Measurements from ENCODE around the gene CERS6.

The CERS6 gene

DNA sequence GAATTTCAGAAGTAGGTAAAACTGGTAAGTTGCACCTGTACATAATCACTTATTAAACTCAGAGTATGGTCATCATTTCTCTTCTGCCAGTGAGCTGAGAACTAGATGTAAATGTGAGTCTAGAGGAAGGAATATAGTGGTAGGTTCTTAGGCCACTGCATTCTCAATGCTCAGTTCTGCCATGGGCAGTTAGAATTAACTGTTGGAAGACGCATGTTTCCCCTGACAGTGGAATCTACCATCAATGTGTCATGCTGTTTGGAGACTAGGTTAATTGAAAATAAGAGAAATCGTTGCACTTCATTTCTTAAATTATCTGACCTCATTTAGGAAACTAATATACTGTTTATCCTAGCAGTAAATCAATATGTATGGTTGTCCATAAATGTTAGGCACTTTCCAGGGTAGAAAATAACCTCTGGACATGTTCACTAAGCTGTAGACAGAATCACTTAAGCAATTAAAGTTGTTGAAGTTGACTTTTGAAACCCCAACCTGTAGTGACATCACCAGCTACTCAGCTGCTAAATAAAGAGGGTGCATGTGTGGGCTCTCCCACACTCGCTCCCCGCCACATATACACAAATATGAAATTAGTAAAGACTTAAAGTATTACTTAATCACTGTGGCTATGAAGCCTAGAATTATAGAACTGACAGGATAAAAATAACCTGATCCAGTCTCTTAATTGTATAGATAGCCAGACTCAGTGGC lies 254.8 kb downstream of the CERS6 start:
- DNase-seq: no peak

DNA sequence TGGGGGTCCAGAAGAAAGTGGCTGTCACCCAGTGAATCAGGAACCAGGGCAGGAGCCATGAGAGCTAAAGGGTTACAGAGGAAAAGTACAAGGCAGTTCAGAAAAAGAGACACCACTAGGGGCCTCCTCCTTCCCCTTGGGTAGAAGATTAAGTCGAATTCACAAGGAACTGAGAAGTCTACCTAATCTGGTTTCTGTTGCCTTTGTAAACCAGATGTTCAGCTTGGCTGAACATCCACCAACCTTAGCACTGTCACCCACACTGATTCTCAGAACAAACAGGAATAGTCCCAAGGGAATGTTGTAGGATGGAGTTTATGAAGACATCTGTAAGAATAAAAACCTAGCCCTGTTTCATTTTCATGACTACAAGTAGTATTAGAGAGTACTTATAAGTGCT lies 256.0 kb downstream of the CERS6 start:
- DNase-seq: peak; percentile 59

DNA sequence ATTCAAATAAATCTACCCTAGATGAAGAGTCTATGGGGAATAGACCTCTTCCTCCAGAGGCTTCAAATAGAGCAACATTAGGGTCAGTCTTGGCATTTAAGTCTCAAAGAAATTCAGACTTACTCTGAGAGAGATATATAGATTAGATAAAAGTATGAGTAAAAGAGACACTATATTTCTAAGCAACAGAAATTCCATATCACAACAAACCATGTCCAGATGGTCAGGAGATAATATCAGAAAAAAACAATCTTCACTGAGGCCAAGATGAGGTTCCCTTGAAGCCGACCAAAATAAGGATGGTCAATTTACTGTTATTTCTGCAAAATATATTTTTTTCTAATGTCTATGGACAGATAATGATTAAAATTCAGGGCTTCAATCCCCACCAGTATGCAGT lies 257.3 kb downstream of the CERS6 start:
- peak; percentile 12 for DNase-seq

DNA sequence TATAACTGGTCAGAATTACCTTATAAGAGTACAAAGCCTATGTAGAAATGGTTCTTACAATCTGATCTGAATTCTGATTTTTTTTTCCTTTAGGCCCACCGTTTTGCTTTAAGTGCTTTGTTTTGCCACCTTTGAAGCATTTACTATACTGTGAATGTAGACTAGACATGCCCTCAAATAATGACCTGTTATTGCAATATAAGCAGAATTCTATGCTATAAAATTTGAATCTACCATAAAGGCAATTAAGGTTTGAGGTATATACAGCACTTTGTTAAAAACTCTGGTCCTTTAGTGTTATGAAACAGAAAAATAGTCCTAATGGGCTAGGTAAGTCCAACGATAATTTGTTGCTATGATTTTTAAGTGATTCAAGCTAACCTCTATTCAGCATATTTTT lies 259.8 kb downstream of the CERS6 start:
- no peak for DNase-seq

DNA sequence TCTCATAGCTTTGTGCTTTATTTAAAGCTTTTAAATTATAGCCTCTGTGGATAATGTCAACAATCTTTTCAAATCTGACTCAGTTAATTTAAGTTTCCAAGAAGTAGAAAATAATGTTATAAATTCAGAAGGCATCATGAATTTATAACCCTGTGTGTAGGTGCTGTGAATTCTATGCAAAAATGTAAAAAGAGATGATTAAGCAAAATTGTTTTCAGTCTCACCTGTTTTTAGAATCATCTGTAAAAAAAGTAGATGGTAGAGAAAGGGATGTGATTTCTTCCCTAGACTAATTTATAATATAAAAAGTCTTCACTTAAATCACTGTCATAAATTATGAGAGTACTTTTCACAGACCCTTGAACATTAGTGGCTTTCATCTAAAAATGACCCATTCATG lies 260.8 kb downstream of the CERS6 start:
- DNase-seq: no peak

DNA sequence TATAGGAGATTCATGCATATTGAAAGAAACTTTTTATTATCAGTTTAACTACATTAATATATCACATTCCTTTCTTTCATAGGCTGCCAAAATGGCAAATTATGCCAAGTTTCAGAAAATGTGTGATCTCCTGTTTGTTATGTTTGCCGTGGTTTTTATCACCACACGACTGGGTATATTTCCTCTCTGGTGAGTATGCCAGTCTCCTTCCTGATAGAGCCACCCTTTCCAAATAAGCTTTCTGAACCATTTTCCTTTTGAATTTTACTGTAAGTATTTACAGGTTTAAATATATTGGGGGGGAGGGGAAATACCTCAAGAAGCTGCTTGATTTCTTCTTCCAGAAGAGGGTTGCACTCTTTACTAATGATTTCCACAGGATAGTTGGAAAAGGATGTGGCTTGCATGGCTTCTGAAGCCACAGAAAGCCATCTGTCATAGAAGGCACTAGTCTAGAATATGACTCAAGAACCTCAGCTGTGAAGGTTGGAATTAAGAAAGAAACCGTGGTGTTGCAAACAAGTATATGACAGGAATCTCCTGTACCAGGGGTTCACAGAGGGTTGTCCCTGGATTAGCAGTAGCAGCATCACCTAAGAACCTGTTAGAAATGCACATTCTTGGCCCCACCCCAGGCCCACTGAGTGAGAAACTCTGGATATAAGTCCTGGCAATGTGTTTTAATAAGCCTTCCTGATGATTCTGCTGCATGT lies 261.9 kb downstream of the CERS6 start:
- DNase-seq: peak; percentile 33

DNA sequence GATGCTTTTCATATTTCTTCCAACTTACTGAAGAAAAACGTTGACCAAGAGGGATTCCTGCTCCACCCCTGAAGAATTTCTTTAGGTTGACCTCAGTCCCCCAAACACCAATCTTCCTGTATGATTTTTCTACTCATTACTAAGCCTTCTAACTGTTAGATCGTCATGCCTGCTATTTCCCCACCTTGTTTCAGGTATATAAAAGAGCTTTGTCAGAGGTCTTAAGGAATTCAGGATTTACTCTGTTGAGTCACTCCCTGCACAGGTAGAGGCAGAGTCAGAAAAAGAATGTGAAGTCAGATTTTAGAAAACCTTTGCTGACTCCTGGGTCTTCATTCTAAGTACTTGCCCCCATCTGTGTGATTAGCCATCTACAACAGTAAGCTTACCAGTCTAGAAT lies 262.6 kb downstream of the CERS6 start:
- no peak for DNase-seq

DNA sequence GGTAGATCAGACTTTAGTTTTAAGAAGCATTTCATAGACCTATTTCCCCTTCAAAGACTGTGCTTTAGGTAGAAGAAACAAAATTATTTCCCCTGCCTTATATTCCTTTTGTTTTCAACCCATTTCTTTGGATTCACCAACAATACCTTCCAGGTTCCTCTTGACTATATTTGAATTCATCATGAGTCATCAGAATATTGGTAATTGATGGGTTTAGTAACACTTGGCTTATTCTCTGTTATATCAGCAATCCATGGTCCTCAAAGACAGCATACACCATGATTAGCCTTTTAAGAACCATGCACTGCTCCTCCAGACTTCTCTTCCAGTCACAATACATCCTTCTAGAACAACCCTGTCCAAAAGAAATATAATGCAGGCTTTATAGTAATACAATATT lies 263.4 kb downstream of the CERS6 start:
- DNase-seq: no peak

DNA sequence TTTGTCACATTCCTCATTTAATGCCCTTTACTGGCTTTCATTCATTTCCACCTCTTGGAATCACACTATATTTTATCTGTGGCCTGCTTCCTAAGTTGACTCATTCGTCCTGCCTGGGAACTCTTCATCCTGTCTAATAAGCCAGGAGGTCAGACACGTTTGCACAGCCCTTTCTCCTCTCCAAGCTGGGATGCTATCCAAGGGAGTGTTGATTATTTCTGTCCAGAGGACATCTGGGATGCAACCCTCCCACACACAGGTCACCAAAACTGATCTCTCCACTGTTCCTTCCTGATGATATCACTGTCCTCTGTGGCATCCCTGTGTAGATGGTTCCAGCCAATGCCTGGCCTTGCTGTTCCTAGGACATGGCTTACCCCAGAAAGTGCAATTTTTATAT lies 266.5 kb downstream of the CERS6 start:
- no peak for DNase-seq

DNA sequence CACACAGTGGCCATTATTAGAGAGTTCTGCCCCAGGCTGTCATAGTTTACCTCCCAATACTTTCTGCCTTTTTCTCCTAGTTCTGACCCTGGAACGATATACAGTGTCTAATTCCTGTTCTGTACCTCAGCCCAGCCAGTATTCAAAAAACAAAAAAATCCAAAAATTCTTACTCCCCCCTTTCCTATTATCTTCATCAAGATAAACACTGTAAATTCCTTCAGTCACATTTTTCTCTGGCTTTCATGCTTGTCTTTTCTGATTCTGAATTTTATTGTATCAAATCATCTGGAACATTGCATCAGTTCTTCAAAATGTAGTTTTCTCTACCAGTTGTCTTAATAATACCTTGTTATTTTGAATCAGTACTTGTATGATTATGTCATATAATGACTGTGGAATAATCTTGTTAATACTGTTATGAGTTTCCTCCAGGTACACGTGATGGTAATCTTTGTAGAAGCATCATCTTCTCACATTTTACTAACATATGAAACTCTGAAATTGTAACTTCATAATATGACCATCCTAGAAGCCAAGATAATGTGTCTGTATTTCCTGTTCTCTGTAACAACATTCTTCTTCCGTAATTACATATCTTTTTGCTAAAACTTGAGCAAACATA lies 267.3 kb downstream of the CERS6 start:
- no peak for DNase-seq

DNA sequence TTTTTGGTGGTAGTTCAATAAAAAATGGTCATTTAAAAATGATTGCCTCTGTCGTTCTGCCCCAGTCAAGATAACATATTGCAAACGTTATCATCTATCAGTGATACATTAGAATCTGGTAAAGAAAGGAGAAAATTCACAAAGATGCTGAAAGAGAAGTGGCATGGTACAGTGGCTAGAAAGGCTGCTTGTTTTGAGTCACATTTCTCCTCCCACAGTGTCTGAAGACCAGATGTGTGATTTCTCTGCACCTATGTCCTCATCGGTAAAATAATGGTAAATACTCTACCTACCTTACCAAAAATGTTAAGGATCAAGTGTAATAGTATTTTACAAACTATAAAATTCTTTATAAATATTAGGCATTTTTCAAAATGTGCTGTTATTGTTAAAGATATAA lies 270.3 kb downstream of the CERS6 start:
- DNase-seq: no peak

DNA sequence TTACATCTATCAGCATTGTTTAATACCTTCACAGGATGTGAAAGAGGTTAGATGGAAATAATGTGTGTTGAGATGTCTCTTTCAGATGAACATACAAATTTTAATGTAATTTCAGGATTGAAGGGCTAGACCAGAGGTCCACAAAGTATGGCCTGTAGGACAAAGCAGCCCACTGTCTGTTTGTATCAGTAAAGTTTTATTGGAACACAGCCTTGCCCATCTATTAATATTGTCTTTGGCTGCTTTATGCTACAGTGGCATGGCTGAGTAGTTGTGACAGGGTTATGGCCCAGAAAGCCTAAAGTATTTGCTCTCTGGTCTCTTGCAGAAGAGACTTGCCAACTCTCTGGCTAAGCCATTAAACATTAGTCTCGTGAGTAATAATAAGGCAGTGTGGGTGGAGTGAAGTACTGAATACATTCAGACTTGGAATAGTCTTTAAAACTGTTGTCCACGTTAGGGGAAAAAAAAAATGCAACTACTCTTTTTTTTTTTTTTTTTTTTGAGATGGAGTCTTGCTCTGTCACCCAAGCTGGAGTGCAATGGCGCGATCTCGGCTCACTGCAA lies 271.9 kb downstream of the CERS6 start:
- DNase-seq: no peak

DNA sequence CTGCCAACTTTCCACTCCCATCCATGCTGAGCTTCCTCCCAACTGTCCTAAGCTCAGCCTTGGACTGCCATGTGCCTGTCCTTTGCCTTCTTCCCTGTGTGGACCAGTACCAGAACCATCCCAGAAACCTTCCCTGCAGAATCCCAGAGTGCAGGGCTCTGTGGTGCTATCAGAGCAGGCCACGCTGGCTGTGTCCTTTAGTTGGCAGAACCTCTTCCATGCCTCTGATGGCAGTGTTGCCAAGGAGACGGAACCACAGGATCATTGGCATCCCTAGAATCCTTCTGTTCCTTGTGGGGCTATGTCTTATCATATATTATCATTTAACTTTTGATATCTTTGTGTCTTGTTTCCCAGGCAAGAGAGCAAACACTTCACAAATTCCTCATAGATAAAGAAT lies 273.4 kb downstream of the CERS6 start:
- DNase-seq: no peak

DNA sequence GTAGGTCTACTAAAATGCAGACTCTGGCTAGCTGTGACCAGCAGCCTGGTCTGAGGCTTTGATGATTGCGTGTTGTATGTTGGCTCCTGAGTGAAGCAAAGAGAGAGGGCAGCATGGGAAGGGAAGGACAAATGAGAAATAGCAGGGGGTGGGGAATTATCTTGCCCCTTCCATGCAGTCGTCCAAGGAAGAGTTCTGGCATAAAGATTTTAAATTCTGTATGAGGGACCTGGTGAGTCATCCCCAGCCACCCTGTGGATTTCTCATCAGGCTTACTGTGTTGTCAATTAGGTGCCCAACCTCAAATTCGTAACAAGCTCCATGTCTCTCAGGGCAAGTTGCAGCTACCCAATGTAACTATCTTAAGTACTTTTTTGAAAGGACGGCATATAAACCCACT lies 274.3 kb downstream of the CERS6 start:
- DNase-seq: no peak

DNA sequence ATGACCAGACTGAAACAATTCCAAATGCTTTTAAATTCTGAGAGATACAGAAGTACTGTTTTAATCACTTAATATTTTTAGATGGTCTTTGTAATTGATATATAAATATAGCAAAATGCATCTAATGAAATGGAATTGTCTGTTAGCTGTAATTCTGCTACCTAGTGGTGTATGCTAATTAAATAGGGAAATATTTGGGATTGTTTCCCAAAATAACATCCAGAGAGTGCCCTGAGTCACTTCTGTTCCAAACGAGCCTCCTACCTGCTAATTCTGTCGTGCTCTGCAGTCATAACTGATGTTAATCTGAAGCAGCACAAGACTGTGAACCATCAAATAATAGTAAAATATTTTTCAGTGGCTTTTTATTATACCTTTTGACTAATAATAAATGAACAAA lies 274.9 kb downstream of the CERS6 start:
- DNase-seq: no peak

DNA sequence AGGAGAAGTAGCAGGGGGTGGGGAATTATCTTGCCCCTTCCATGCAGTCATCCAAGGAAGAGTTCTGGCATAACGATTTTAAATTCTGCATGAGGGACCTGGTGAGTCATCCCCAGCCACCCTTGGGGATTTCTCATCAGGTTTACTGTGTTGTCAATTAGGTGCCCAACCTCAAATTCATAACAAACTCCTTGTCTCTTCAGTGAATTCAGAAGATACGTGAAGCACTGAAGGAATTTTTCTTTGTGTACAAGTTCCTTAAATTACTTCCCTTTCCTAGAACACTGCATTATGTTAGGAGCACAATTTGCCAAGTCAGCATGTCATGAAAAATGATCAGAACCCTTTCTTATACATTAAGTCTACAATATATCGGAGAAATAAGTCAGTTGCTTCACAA lies 275.5 kb downstream of the CERS6 start:
- peak; percentile 3 for DNase-seq

DNA sequence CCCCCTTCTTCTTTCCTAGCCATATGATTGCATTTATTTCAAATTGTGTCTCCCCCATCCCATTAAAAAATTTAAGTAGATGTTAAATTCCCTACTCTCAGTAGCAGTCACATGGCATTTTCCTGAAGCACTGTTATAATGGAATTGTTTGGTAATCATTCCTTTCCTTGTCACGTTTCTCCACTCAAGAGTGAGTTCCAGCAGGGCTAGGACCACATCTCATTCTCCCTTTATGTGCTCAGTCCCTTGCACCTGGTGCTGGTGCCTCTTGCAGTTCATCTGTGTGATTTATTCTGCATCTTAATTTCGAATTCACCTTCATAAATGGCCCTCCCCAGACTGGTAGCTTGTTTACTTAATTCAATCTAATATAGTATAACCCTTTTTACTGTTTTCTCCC lies 276.0 kb downstream of the CERS6 start:
- no peak for DNase-seq

DNA sequence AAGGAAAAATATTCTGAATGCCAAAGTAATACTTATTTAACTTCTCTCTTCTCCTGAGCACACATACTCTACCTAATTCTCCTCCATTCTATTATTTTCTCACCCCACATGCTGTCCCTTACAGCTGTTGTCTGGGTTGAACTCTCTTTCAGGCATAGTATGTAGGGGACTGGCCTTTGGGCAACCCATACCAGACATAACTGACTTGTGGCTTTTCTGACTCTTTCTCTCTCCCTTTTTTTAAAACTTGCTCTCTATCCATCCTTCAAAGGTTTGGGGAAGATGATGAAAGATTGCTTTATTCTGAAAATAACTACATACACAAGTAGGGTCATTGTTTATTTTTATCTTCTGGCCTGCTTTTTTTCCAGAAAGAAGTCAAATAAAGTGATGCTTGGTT lies 276.4 kb downstream of the CERS6 start:
- no peak for DNase-seq

DNA sequence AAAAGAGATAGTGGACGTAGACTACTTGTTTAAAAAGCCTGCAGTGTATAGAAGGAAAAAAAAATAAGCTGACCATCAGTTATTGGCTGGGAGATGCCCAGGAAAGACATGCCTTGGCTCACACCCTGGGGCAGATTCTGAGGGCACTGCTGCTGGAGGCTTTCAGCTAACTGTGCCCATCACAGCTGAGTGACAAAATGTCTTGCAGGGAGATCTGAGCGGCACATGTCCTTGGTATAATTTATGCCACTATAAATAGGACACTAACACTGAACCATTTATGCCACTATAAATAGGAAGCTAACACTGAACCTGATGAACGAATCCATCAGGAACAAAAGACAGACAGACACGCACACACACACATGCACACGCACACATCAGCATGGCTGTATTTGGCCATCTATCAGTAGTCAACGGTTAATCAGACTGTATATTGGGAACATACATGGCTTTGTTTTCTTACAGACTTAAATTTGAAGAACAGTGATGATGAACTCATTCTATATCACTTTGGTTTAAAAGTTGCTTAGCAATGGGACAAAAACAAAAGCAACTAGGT lies 278.2 kb downstream of the CERS6 start:
- no peak for DNase-seq

DNA sequence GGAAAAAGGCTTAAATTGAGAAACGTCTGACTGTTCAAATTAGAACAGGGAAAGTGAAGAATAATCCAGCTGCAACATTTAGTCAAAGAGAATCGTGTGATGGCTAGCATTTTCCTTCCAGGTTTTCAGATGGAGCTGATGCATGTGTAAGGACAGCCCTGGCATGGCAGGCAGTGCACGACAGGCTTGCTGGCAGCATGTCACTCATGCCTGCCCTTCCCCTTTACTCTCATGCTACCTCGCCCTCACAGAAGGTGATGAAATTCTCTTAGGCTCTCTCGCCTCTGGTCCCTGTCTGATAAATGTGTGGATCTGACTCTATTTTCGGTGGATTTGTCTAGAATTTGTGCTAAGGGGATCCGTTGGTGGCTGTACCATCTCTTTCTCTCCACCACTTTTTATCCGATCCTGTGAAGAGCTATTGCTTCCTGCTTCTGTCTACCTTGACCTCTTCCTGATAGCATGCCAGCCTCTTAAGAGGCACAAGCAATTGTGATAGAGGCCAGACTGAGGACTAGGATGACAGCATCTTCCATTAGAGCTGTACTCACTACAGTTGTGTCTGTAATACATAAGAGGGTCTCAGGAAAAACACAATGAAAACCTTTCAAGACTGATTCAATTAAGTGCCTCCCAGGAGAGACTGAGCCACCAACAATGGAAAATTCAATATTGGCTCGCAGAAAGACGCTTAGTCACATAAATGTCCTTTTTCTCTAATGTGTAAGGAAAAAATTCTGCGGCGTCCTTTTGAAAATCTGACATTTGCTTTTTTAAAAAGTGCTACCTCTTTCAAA lies 280.8 kb downstream of the CERS6 start:
- no peak for DNase-seq

DNA sequence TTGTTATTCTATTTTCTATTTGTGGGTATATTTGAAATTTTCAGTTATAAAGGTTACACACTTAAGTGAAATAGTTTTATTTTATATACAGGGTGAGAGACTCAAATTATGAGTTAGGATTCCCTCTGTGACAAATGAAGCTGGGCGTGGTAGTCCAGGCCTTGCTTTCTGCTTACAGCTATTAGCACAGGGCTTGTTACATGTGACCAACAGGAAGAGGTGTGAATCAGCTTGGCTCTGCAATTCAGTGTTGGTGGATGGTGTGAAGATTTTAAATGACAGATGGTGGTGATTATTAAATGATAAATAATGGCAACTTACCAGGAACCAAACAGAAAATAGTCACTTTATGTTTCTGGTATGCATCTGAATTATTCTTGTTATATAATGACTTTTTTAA lies 282.0 kb downstream of the CERS6 start:
- DNase-seq: peak; percentile 52

DNA sequence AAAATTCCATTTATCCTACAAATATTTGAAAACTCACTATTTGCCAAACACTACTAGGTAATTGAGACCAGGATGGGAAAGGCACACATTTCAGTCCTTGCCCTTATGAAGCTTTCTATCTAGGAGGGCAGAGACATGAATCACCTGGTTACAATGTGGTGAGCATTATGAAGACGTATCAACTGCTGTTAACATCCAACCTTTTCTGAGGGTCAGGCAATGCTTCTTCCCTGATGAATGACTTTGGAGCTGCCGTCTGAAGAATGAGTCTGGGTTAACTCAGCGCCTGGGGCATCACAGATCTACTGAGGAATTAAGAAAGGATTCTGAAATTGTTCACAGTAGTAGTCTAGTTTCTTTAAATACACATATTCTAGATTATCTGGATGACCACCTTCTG lies 284.3 kb downstream of the CERS6 start:
- no peak for DNase-seq

DNA sequence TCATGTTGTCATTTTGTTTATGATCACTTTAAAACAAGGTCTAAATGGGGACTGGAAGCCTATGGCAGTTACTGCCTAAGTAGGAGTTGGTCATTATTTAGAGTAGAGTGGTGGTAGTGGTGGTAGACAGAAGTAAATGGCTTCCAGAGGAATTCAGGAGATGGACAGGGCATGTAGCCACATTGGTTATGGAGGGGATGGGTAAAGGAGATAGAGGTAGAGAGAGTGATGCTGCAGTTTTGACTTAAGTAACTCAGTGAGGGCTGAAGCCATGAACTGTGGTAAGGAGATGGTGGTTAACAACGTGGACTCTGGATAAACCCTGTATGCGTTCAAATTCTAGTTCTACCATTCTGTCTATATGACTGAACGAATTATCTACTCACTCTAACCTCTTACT lies 284.7 kb downstream of the CERS6 start:
- peak; percentile 24 for DNase-seq
